Measurements from ENCODE around the gene TM4SF1.
"Not testable (repeated sequence)": the region's sequence is repeated elsewhere in the genome, so short reads cannot be mapped to it uniquely, and the experiment has no call there.

TM4SF1 gene

GRCh38 chr3:149337486-149337885 is 40.0 kb downstream of the TM4SF1 start:
- not testable (repeated sequence) for DNase-seq

GRCh38 chr3:149336925-149337324 is 40.5 kb downstream of the TM4SF1 start:
- DNase-seq = no peak

- no peak for DNase-seq
Observed at GRCh38 chr3:149333176-149333859, 44.1 kb downstream of the TM4SF1 start, which contains the start of gene TM4SF18. TM4SF18 (minus strand) TSS chr3:149333636; CDS start chr3:149333382, 254 bp downstream.

- no peak for DNase-seq
Observed at GRCh38 chr3:149332771-149333170, 44.7 kb downstream of the TM4SF1 start.

GRCh38 chr3:149332227-149332765 is 45.2 kb downstream of the TM4SF1 start:
- no peak for DNase-seq

GRCh38 chr3:149331396-149331795 is 46.1 kb downstream of the TM4SF1 start:
- DNase-seq = no peak

GRCh38 chr3:149330609-149331331 is 46.7 kb downstream of the TM4SF1 start:
- DNase-seq = no peak

- DNase-seq = no peak
Observed at GRCh38 chr3:149327156-149327555, 50.3 kb downstream of the TM4SF1 start.

- no peak for DNase-seq
Observed at GRCh38 chr3:149325581-149325980, 51.9 kb downstream of the TM4SF1 start.

- DNase-seq = no peak
Observed at GRCh38 chr3:149324332-149324731, 53.1 kb downstream of the TM4SF1 start.

- no peak for DNase-seq
Observed at GRCh38 chr3:149321640-149322039, 55.8 kb downstream of the TM4SF1 start.

- DNase-seq = no peak
Observed at GRCh38 chr3:149321136-149321535, 56.3 kb downstream of the TM4SF1 start.

GRCh38 chr3:149319750-149320149 is 57.7 kb downstream of the TM4SF1 start:
- no peak for DNase-seq

Measured in effector CD4-positive, alpha-beta T cell (primary cell).